Stimulated activated CD4-positive, alpha-beta T cell treated with anti-CD3 and anti-CD28 coated beads, Interleukin-12 subunit alpha, Interleukin-12 subunit beta, amount 100 ng/mL, for 48 hours (primary cell): ENCODE measurements around the gene RPL12.

Source experiments
- DNase-seq, 3 donors: peaks; one replicate each; pipeline ENCODE4 v3.0.0-alpha.2; 2020; ENCODE audit warnings: low read depth in 2 of 3, low spot score in 1 of 3

Gene RPL12

GRCh38 chr9:127444283-127444920, 6.8 kb downstream of the RPL12 start:
- DNase-seq: no peak

- no peak for DNase-seq
Observed at GRCh38 chr9:127438394-127438793, 12.8 kb downstream of the RPL12 start.

GRCh38 chr9:127437497-127438264, 13.5 kb downstream of the RPL12 start:
- DNase-seq: no peak

- no peak for DNase-seq
Observed at GRCh38 chr9:127430415-127430814, 20.8 kb downstream of the RPL12 start.

- DNase-seq: no peak
Observed at GRCh38 chr9:127428348-127428747, 22.9 kb downstream of the RPL12 start.

- DNase-seq: peak in 1 of 3 donors; percentile 41
Observed at GRCh38 chr9:127426756-127427155, 24.4 kb downstream of the RPL12 start.

- DNase-seq: no peak
Observed at GRCh38 chr9:127424676-127424999, 26.6 kb downstream of the RPL12 start.

- DNase-seq: peak; percentile 85 to 91 (median 87)
Observed at GRCh38 chr9:127423934-127424675, 27.1 kb downstream of the RPL12 start, which contains the start of gene ZNF79. ZNF79 (plus strand) TSS chr9:127424382; CDS start chr9:127424788, 406 bp downstream.

GRCh38 chr9:127423476-127423933, 27.7 kb downstream of the RPL12 start:
- DNase-seq: no peak

GRCh38 chr9:127422787-127423186, 28.4 kb downstream of the RPL12 start:
- no peak for DNase-seq

GRCh38 chr9:127422133-127422782, 28.9 kb downstream of the RPL12 start:
- no peak for DNase-seq

- no peak for DNase-seq
Observed at GRCh38 chr9:127421057-127421456, 30.1 kb downstream of the RPL12 start.

GRCh38 chr9:127419348-127419747, 31.9 kb downstream of the RPL12 start:
- DNase-seq: no peak

GRCh38 chr9:127418037-127418471, 33.2 kb downstream of the RPL12 start:
- DNase-seq: peak in 1 of 3 donors; percentile 31

GRCh38 chr9:127417131-127418036, 33.8 kb downstream of the RPL12 start:
- no peak for DNase-seq

GRCh38 chr9:127415657-127416056, 35.5 kb downstream of the RPL12 start:
- DNase-seq: no peak

GRCh38 chr9:127415141-127415540, 36.1 kb downstream of the RPL12 start:
- DNase-seq: no peak

GRCh38 chr9:127411122-127411521, 40.1 kb downstream of the RPL12 start:
- no peak for DNase-seq

- DNase-seq: no peak
Observed at GRCh38 chr9:127407492-127407843, 43.7 kb downstream of the RPL12 start.

- no peak for DNase-seq
Observed at GRCh38 chr9:127406799-127407491, 44.3 kb downstream of the RPL12 start.
